ENCODE data around the gene PTPN18. TPM values are rescaled to one million over a fixed set of nuclear protein-coding genes. Genes with fewer than 3 reads are reported as not detected.

The PTPN18 gene
- total and polyA plus RNA-seq, 3 donors from 2014 or later: 23.3 to 33.0 (median 23.4) TPM

GRCh38 chr2:130353291-130354138 is 2.3 kb upstream of the PTPN18 start:
- Histone ChIP-seq H3K9me3 (no peaks in the 10 kb centered on the region), H3K36me3 (ENCODE audit: low read depth, missing control alignments) (no peaks in the 10 kb centered on the region), H3K27ac (no peak overlapping the region), H3K4me3 (no peak overlapping the region), H3K4me1 (peaks cover 6% of the 10 kb centered on the region), H3K27me3 (no peaks in the 10 kb centered on the region)
- WGBS, 2 donors: 84 to 94% methylated on average over 6 to 7 of the region's 7 CpGs
- DNase-seq: no peak
- no peak for TF ChIP-seq CTCF (IDR thresholded peaks at IDR 0.05)
- intact Hi-C loops (cut with DNase I; ENCODE audit: low total_unique reads): no loop called here

- H3K4me1 ChIP-seq: peaks cover 6% of the 10 kb centered on the region
- H3K4me3 ChIP-seq: no peak overlapping the region
- 71 to 79% methylated on average over 1 of the region's 1 CpG for WGBS, 2 donors
- TF ChIP-seq CTCF (IDR thresholded peaks at IDR 0.05): no peak
- TF ChIP-seq POLR2A (IDR thresholded peaks at IDR 0.05): no peak
- intact Hi-C loops (cut with DNase I; ENCODE audit: low total_unique reads): no loop called here
- no peaks in the 10 kb centered on the region for H3K27me3 ChIP-seq
- no peak overlapping the region for H3K27ac ChIP-seq
- no peak for DNase-seq
- no peaks in the 10 kb centered on the region for H3K9me3 ChIP-seq
- no peaks in the 10 kb centered on the region for H3K36me3 ChIP-seq (ENCODE audit: low read depth, missing control alignments)
Observed at GRCh38 chr2:130354139-130354428, 1.8 kb upstream of the PTPN18 start.

GRCh38 chr2:130355172-130355577 is 681 bp upstream of the PTPN18 start:
- Histone ChIP-seq H3K27me3 (no peaks in the 10 kb centered on the region), H3K27ac (peak overlapping the region; percentile 36 to 75), H3K4me3 (peak overlapping the region; percentile 65 to 73), H3K4me1 (peaks cover 6% of the 10 kb centered on the region), H3K36me3 (ENCODE audit: low read depth, missing control alignments) (no peaks in the 10 kb centered on the region), H3K9me3 (no peaks in the 10 kb centered on the region)
- TF ChIP-seq CTCF (IDR thresholded peaks at IDR 0.05): no peak
- no peak for TF ChIP-seq POLR2A (IDR thresholded peaks at IDR 0.05)
- WGBS, 2 donors: 13 to 30% methylated on average over 12 to 21 of the region's 21 CpGs
- DNase-seq: no peak
- intact Hi-C loops (cut with DNase I; ENCODE audit: low total_unique reads): no loop called here

GRCh38 chr2:130357864-130358263 is 2.0 kb downstream of the PTPN18 start:
- Histone ChIP-seq H3K4me3 (no peak overlapping the region), H3K4me1 (peaks cover 6% of the 10 kb centered on the region), H3K27ac (no peak overlapping the region), H3K9me3 (no peaks in the 10 kb centered on the region), H3K27me3 (no peaks in the 10 kb centered on the region), H3K36me3 (ENCODE audit: low read depth, missing control alignments) (no peaks in the 10 kb centered on the region)
- DNase-seq: no peak
- TF ChIP-seq CTCF (IDR thresholded peaks at IDR 0.05) (no peak), POLR2A (IDR thresholded peaks at IDR 0.05) (no peak)
- WGBS, 2 donors: 86 to 90% methylated on average over 7 of the region's 7 CpGs
- intact Hi-C loops (cut with DNase I; ENCODE audit: low total_unique reads): no loop called here
